HepG2 (cell line): ENCODE results near the gene GH2. TPM values are rescaled to one million over a fixed set of nuclear protein-coding genes. Genes with fewer than 3 reads are reported as not detected.
A peak's percentile ranks its signal among the peaks of the same experiment; 100 is the strongest.

ENCODE experiments used
- ATAC-seq: fragments of 200-7000 bp; cut with Tn5 transposase; 3 replicates; pipeline ENCODE4 v1.9.1; 2020; ENCODE audit warnings: mild to moderate bottlenecking, moderate library complexity
- BruUV-seq: library from RNA; stranded (reverse); fragments of 400-500 nt; replicated peaks from 2 replicates; lab custom pipeline; 2021; lab: Mats Ljungman, UMichigan
- CTCF ChIA-PET: fragments of 300-600 bp; formaldehyde crosslinking; extraction: SDS; loops from one replicate; lab custom pipeline; 2021; ENCODE audit warnings: low total read pairs, inconsistent platforms, low intra/inter-chr PET ratio; lab: Yijun Ruan, JAX
- POLR2A ChIA-PET: fragments of 350-600 bp; sonication (Branson Sonifier 250); formaldehyde crosslinking; loops from one replicate; lab custom pipeline; 2020; ENCODE audit warnings: antibody characterized with exemption, inconsistent platforms; lab: Yijun Ruan, JAX
- DNase-seq: peaks from one replicate; pipeline ENCODE4 v3.0.0-alpha.2; 2015; ENCODE audit warnings: low spot score
- FAIRE-seq: peaks from 3 replicates; lab custom pipeline; 2011; peaks lifted over from hg19 to GRCh38; lab: Jason Lieb, UNC
- H2AFZ ChIP-seq: one replicate; pipeline ENCODE4 v1.6.1; 2011; ENCODE audit warnings: low read length, inconsistent platforms
- H3K27ac ChIP-seq: fragments of 300-600 bp; 3 replicates; pipeline ENCODE4 v1.8.0; 2011; ENCODE audit warnings: mixed run types, mild to moderate bottlenecking, mixed read lengths, low read length, inconsistent platforms; ENCODE audit not compliant: insufficient read depth; ENCODE audit errors: extremely low read length
- H3K27me3 ChIP-seq, 2 experiments: fragments of 200-600 bp in 1 of 2; 2 replicates in 1 of 2; 3 replicates in 1 of 2; pipeline versions ENCODE4 v1.6.0 to v1.8.0; 2011; ENCODE audit warnings: low read length in 2 of 2, mild to moderate bottlenecking in 2 of 2, moderate library complexity in 2 of 2, inconsistent platforms in 1 of 2; ENCODE audit not compliant: insufficient read depth in 2 of 2, control insufficient read depth in 1 of 2
- H3K36me3 ChIP-seq, 2 experiments: fragments of 200-600 bp in 1 of 2; replicated peaks in 1 of 2; 2 replicates in 1 of 2; 3 replicates in 1 of 2; pipeline versions ENCODE4 v1.5.1 to v1.8.0; 2011; ENCODE audit warnings: low read length in 2 of 2, inconsistent platforms in 1 of 2; ENCODE audit not compliant: insufficient read depth in 2 of 2, control insufficient read depth in 1 of 2
- H3K4me1 ChIP-seq: 2 replicates; pipeline ENCODE4 v1.5.1; 2012; ENCODE audit warnings: low read length, inconsistent platforms; ENCODE audit not compliant: insufficient read depth
- H3K4me2 ChIP-seq: 2 replicates; pipeline ENCODE4 v1.6.0; 2011; ENCODE audit warnings: low read depth, low read length, inconsistent platforms
- H3K4me3 ChIP-seq, 3 experiments: fragments of 200-600 bp in 1 of 3; sonication (generic), shearing (Covaris generic) in 1 of 3; replicated peaks in 1 of 3; 2 replicates each; pipeline ENCODE4 v1.5.1; 2011 to 2016; ENCODE audit warnings: low read length in 3 of 3, inconsistent platforms in 2 of 3, low read depth in 2 of 3, mild to moderate bottlenecking in 2 of 3, control low read depth in 1 of 3, mixed read lengths in 1 of 3; ENCODE audit not compliant: insufficient read depth in 1 of 3
- H3K79me2 ChIP-seq: one replicate; pipeline ENCODE4 v1.6.1; 2011; ENCODE audit warnings: low read length, inconsistent platforms; ENCODE audit not compliant: insufficient read depth
- H3K9ac ChIP-seq: 2 replicates; pipeline ENCODE4 v1.6.0; 2011; ENCODE audit warnings: mild to moderate bottlenecking, low read depth, low read length, inconsistent platforms; ENCODE audit not compliant: insufficient read depth
- H3K9me3 ChIP-seq: 2 replicates; pipeline ENCODE4 v1.5.1; 2012; ENCODE audit warnings: mild to moderate bottlenecking, low read length
- H4K20me1 ChIP-seq: 2 replicates; pipeline ENCODE4 v1.6.0; 2011; ENCODE audit warnings: inconsistent platforms, mild to moderate bottlenecking, low read length, moderate library complexity; ENCODE audit not compliant: insufficient read depth
- AGO2 ChIP-seq: fragments of 200-400 bp; formaldehyde crosslinking; optimal IDR thresholded peaks from 2 replicates; pipeline ENCODE3; 2017; ENCODE audit warnings: mild to moderate bottlenecking, low read depth, low read length, moderate library complexity
- ARNTL ChIP-seq: sonication (generic); formaldehyde crosslinking; IDR thresholded peaks from 2 replicates; pipeline ENCODE4 v1.4.0; 2020; ENCODE audit warnings: mild to moderate bottlenecking, missing genetic modification reagents
- MTF1 ChIP-seq: sonication (generic); formaldehyde crosslinking; IDR thresholded peaks from 2 replicates; pipeline ENCODE4 v1.5.0; 2020; ENCODE audit warnings: missing genetic modification reagents
- MXD3 ChIP-seq: IDR thresholded peaks from 2 replicates; pipeline ENCODE4 v1.6.1; 2016; ENCODE audit warnings: mild to moderate bottlenecking, missing biosample characterization, missing genetic modification reagents
- NFIC ChIP-seq: IDR thresholded peaks from 2 replicates; pipeline ENCODE4 v1.6.1; 2012; ENCODE audit warnings: mild to moderate bottlenecking, low read length, inconsistent platforms
- PRDM4 ChIP-seq: sonication (generic); formaldehyde crosslinking; IDR thresholded peaks from 2 replicates; pipeline ENCODE4 v1.9.0; 2021; ENCODE audit warnings: missing genetic modification reagents, borderline replicate concordance
- RELA ChIP-seq: sonication (generic); formaldehyde crosslinking; IDR thresholded peaks from 2 replicates; pipeline ENCODE4 v1.4.0; 2020; ENCODE audit warnings: missing genetic modification reagents
- SIX4 ChIP-seq: sonication (generic); formaldehyde crosslinking; IDR thresholded peaks from 2 replicates; pipeline ENCODE4 v1.4.0; 2020; ENCODE audit warnings: missing genetic modification reagents
- TOE1 ChIP-seq: sonication (generic); formaldehyde crosslinking; IDR thresholded peaks from 2 replicates; pipeline ENCODE4 v1.4.0; 2020; ENCODE audit warnings: mild to moderate bottlenecking, missing genetic modification reagents
- ZBTB21 ChIP-seq: sonication (generic); formaldehyde crosslinking; IDR thresholded peaks from 2 replicates; pipeline ENCODE4 v1.4.0; 2020; ENCODE audit warnings: missing genetic modification reagents
- ZC3H13 ChIP-seq: sonication (generic); formaldehyde crosslinking; IDR thresholded peaks from 2 replicates; pipeline ENCODE4 v1.8.1; 2023; ENCODE audit warnings: mild to moderate bottlenecking, missing genetic modification reagents, moderate library complexity
- ZNF251 ChIP-seq: sonication (generic); formaldehyde crosslinking; IDR thresholded peaks from 2 replicates; pipeline ENCODE4 v1.9.0; 2021; ENCODE audit warnings: mild to moderate bottlenecking, missing genetic modification reagents
- ZNF557 ChIP-seq: sonication (generic); formaldehyde crosslinking; IDR thresholded peaks from 2 replicates; pipeline ENCODE4 v1.4.0; 2020; ENCODE audit warnings: missing genetic modification reagents
- ZNF704 ChIP-seq: sonication (generic); formaldehyde crosslinking; IDR thresholded peaks from 2 replicates; pipeline ENCODE4 v1.8.1; 2023; ENCODE audit warnings: mild to moderate bottlenecking, inconsistent platforms, moderate library complexity, missing genetic modification reagents, borderline replicate concordance
- ZNF879 ChIP-seq: sonication (generic); formaldehyde crosslinking; IDR thresholded peaks from 2 replicates; pipeline ENCODE4 v1.8.1; 2023; ENCODE audit warnings: missing genetic modification reagents
- ZSCAN30 ChIP-seq: sonication (generic); formaldehyde crosslinking; IDR thresholded peaks from 2 replicates; pipeline ENCODE4 v1.5.0; 2020; ENCODE audit warnings: mild to moderate bottlenecking, missing genetic modification reagents
- WGBS: methylation state at CpG from one replicate; pipeline ENCODE4 v1.1.6; 2017; ENCODE audit warnings: low lambda C conversion rate; 5-methylcytosine and 5-hydroxymethylcytosine counted together
- in situ Hi-C: cut with HindIII; loops from 2 replicates; pipeline ENCODE4 v1.10.0; 2017; ENCODE audit warnings: low pct_unique_long_range_greater_than_20kb; ENCODE audit not compliant: extremely low pct_ligation_motif_present
- intact Hi-C: fragments of 100-400 bp; cut with micrococcal nuclease; formaldehyde crosslinking; loops from one replicate; pipeline ENCODE4 v1.10.0; 2022; ENCODE audit not compliant: unreplicated experiment
- polyA plus RNA-seq, 8 experiments: library from polyadenylated mRNA; depleted of rRNA in 3 of 8; stranded (reverse) in 7 of 8; unstranded in 1 of 8; fragments of >200 nt; fragmentation: Illumina TruSeq in 4 of 8; extraction: Trizol in 4 of 8; gene quantifications; 2 replicates each; pipeline versions ENCODE4 v1.2.1 to v1.2.3, GENCODE V29; 2011 to 2016; ENCODE audit warnings: low read depth in 4 of 8, missing spikeins in 1 of 8, mixed read lengths in 1 of 8; ENCODE audit not compliant: insufficient read depth in 1 of 8
- total RNA-seq, 5 experiments: library from RNA; depleted of rRNA; stranded (reverse); fragments of >200 nt; fragmentation: Illumina TruSeq; extraction: Trizol; gene quantifications; 2 replicates each; pipeline ENCODE4 v1.2.3, GENCODE V29; 2016; ENCODE audit warnings: low read depth in 1 of 5
- TF ChIP-seq, protein P1 (sequence below): sonication (generic); formaldehyde crosslinking; IDR thresholded peaks from 2 replicates; pipeline ENCODE4 v1.4.0; 2020; ENCODE audit warnings: low read depth, mild to moderate bottlenecking, missing genetic modification reagents
- TF ChIP-seq, protein P2 (sequence below): sonication (generic); formaldehyde crosslinking; IDR thresholded peaks from 2 replicates; pipeline ENCODE4 v1.4.0; 2020; ENCODE audit warnings: mild to moderate bottlenecking, missing genetic modification reagents

Gene GH2
- total and polyA plus RNA-seq, 2 of the 13 experiments (the other 11 are each of a cell fraction or from before 2014, with no cell fraction given): not detected

- DNase-seq (no peak), FAIRE-seq (no peak), ATAC-seq (peak; percentile 33)
- in situ Hi-C loops: loop anchor here (10.0 kb wide), 1 partner anchor 663 kb away; the partner anchor contains the start of genes CEP95 and DDX5
- Histone ChIP-seq H4K20me1 (peaks cover 10% of the 10 kb centered on the region; the same call in 1 of the 2 replicates), H3K4me2 (peak overlapping the region; percentile 92), H3K4me1 (peaks cover 44% of the 10 kb centered on the region), H3K36me3 (peaks cover 3 to 8% of the 10 kb centered on the region in 2 experiments; a peak in 4 of 5 replicates), H3K79me2 (peaks cover 43% of the 10 kb centered on the region), H3K4me3 (peak overlapping the region; percentile 85 to 98 (median 97)), H3K27me3 (no peaks in the 10 kb centered on the region; a peak in 1 of 5 replicates), H3K9me3 (no peaks in the 10 kb centered on the region), H2AFZ (no peak overlapping the region), H3K9ac (peak overlapping the region; percentile 93), H3K27ac (peak overlapping the region; percentile 92)
- WGBS: under 1% methylated on average over 27 of the region's 36 CpGs
- BruUV-seq: no TSS peak
- intact Hi-C loops: loop anchor here (5.0 kb wide), 1 partner anchor 70 kb away; the partner anchor contains the start of genes CCDC47 and DDX42
- CTCF ChIA-PET: no interaction called here
- POLR2A ChIA-PET: interaction anchor here (2.7 to 4.4 kb wide), 3 partner anchors 10 to 68 kb away, joined by 30 to 37 read pairs (median 33); partner anchors contain the start of genes CCDC47, DDX42, FTSJ3 and PSMC5
- TF ChIP-seq ARNTL (no peak), SIX4 (CRISPR knock-in tag) (no peak), NFIC (no peak), ZNF557 (CRISPR knock-in tag) (no peak), ZSCAN30 (CRISPR knock-in tag) (no peak), RELA (CRISPR knock-in tag) (no peak), MTF1 (CRISPR knock-in tag) (peak; percentile 51; the same call in 1 of the 2 replicates), ZC3H13 (CRISPR knock-in tag) (0 out of 2 replicates have a peak, but pooled peaks have one; percentile 4), ZBTB21 (CRISPR knock-in tag) (no peak), AGO2 (peak; percentile 32), ZNF879 (CRISPR knock-in tag) (peak; percentile 24), MXD3 (CRISPR knock-in tag) (no peak), TOE1 (no peak), ZNF704 (CRISPR knock-in tag) (no peak), PRDM4 (CRISPR knock-in tag) (no peak), ZNF251 (no peak)
- TF ChIP-seq, protein P1, sequence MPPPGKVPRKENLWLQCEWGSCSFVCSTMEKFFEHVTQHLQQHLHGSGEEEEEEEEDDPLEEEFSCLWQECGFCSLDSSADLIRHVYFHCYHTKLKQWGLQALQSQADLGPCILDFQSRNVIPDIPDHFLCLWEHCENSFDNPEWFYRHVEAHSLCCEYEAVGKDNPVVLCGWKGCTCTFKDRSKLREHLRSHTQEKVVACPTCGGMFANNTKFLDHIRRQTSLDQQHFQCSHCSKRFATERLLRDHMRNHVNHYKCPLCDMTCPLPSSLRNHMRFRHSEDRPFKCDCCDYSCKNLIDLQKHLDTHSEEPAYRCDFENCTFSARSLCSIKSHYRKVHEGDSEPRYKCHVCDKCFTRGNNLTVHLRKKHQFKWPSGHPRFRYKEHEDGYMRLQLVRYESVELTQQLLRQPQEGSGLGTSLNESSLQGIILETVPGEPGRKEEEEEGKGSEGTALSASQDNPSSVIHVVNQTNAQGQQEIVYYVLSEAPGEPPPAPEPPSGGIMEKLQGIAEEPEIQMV (CRISPR knock-in tag): no peak
- TF ChIP-seq, protein P2, sequence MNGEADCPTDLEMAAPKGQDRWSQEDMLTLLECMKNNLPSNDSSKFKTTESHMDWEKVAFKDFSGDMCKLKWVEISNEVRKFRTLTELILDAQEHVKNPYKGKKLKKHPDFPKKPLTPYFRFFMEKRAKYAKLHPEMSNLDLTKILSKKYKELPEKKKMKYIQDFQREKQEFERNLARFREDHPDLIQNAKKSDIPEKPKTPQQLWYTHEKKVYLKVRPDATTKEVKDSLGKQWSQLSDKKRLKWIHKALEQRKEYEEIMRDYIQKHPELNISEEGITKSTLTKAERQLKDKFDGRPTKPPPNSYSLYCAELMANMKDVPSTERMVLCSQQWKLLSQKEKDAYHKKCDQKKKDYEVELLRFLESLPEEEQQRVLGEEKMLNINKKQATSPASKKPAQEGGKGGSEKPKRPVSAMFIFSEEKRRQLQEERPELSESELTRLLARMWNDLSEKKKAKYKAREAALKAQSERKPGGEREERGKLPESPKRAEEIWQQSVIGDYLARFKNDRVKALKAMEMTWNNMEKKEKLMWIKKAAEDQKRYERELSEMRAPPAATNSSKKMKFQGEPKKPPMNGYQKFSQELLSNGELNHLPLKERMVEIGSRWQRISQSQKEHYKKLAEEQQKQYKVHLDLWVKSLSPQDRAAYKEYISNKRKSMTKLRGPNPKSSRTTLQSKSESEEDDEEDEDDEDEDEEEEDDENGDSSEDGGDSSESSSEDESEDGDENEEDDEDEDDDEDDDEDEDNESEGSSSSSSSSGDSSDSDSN (CRISPR knock-in tag): peak; percentile 7; the same call in 1 of the 2 replicates
Measured at GRCh38 chr17:63842173-63842539, 39.6 kb downstream of the GH2 start.
